SJCRH30 (cell line): ENCODE measurements around the gene EEIG2. TPM values are rescaled to one million over a fixed set of nuclear protein-coding genes. Genes with fewer than 3 reads are reported as not detected.
A peak's percentile ranks its signal among the peaks of the same experiment; 100 is the strongest.
"Not testable (repeated sequence)": the region's sequence is repeated elsewhere in the genome, so short reads cannot be mapped to it uniquely, and the experiment has no call there.

Source experiments
- DNase-seq, 2 experiments: peaks; one replicate each; pipeline ENCODE4 v3.0.0-alpha.2; 2015 to 2020
- H3K27ac ChIP-seq: fragments of 250-450 bp; sonication (Bioruptor Pico); 2 replicates; pipeline ENCODE4 v1.5.1; 2020; ENCODE audit warnings: mild to moderate bottlenecking, moderate library complexity
- H3K27me3 ChIP-seq: fragments of 250-450 bp; sonication (Bioruptor Pico); 2 replicates; pipeline ENCODE4 v1.5.1; 2020; ENCODE audit warnings: mild to moderate bottlenecking, moderate library complexity
- H3K36me3 ChIP-seq: fragments of 250-450 bp; sonication (Bioruptor Pico); 2 replicates; pipeline ENCODE4 v1.5.1; 2020; ENCODE audit warnings: mild to moderate bottlenecking, moderate library complexity
- H3K4me1 ChIP-seq: fragments of 250-450 bp; sonication (Bioruptor Pico); 2 replicates; pipeline ENCODE4 v1.5.1; 2020; ENCODE audit warnings: mild to moderate bottlenecking, moderate library complexity
- H3K4me3 ChIP-seq: fragments of 250-450 bp; sonication (Bioruptor Pico); 2 replicates; pipeline ENCODE4 v1.5.1; 2020; ENCODE audit warnings: mild to moderate bottlenecking, moderate library complexity
- H3K9me3 ChIP-seq: fragments of 250-450 bp; sonication (Bioruptor Pico); replicated peaks from 2 replicates; pipeline ENCODE4 v1.5.1; 2020; ENCODE audit warnings: mild to moderate bottlenecking, moderate library complexity
- total RNA-seq: library from RNA; depleted of rRNA; stranded (reverse); fragments of >200 nt; shearing (Covaris generic); gene quantifications from 2 replicates; pipeline ENCODE4 v1.2.3, GENCODE V29; 2014

The EEIG2 gene
- total RNA-seq, 1 experiment from 2014 or later = 15.8 TPM

DNA sequence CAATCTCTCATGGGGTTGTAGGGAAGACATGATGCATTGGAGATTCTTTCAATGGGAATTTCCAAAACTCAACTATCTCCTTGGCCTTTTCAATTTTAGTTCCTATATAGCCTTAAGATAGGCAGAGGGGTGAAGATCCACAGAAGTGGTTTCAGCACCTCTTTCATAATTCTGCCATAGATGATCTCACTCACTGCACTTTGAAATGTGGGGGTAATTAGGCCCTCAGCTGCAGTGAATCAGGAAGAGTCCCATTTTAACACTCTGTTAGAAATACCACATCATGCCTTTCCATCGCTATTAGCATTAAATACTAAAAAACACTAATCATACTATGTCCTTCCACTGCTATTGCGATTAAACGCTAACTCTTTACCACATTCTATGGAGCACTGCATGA lies 25.1 kb upstream of the EEIG2 start:
- H3K4me3 ChIP-seq = no peak overlapping the region
- H3K9me3 ChIP-seq = no peaks in the 10 kb centered on the region
- DNase-seq = no peak
- no peak overlapping the region for H3K27ac ChIP-seq
- no peaks in the 10 kb centered on the region for H3K36me3 ChIP-seq
- no peaks in the 10 kb centered on the region for H3K27me3 ChIP-seq
- H3K4me1 ChIP-seq = no peaks in the 10 kb centered on the region

GRCh38 chr1:108535315-108535897 lies 24.5 kb upstream of the EEIG2 start:
- not testable (repeated sequence) for H3K27ac ChIP-seq, H3K36me3 ChIP-seq, H3K4me3 ChIP-seq, H3K4me1 ChIP-seq, H3K9me3 ChIP-seq, DNase-seq, H3K27me3 ChIP-seq

- not testable (repeated sequence) for H3K27ac ChIP-seq, H3K4me3 ChIP-seq, H3K4me1 ChIP-seq, DNase-seq, H3K27me3 ChIP-seq, H3K9me3 ChIP-seq, H3K36me3 ChIP-seq
These were observed 23.9 kb upstream of the EEIG2 start for GRCh38 chr1:108536021-108536420.

DNA sequence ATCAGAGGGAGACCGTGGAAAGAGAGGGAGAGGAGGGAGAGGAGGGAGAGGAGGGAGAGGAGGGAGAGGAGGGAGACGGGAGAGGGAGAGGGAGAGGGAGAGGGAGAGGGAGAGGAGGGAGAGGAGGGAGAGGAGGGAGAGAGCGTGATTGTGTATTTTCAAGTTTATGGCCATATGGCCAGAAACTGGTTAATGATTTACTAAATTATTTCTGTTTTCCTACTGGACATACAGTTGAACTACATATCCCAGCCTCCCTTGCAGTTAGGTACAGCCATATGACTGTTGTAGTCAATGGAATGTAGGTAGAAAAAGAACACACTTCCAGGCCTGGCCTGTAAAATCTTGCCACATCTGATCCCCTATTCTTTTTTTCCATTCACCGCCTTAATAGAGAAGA lies 23.1 kb upstream of the EEIG2 start:
- not testable (repeated sequence) for H3K9me3 ChIP-seq, DNase-seq, H3K36me3 ChIP-seq, H3K27ac ChIP-seq, H3K4me3 ChIP-seq, H3K27me3 ChIP-seq, H3K4me1 ChIP-seq

DNA sequence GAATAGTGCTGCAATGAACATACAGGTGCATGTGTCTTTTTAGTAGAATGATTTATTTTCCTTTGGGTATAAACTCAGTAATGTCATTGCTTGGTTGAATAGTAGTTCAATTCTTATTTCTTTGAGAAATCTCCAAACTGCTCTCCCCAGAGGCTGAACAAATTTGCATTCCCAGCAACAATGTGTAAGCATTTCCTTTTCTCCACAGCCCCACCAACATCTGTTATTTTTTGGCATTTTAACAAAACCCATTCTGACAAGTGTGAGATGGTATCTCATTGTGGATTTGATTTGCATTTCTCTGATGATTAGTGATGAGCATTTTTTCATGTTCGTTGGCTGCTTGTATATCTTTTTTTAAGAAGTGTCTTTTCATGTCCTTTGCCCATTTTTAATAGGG lies 21.9 kb upstream of the EEIG2 start:
- Histone ChIP-seq H3K4me3 (no peak overlapping the region), H3K36me3 (no peaks in the 10 kb centered on the region), H3K9me3 (no peaks in the 10 kb centered on the region), H3K27ac (no peak overlapping the region), H3K4me1 (no peaks in the 10 kb centered on the region), H3K27me3 (no peaks in the 10 kb centered on the region)
- no peak for DNase-seq

GRCh38 chr1:108540977-108541376 lies 18.9 kb upstream of the EEIG2 start:
- Histone ChIP-seq H3K4me3 (no peak overlapping the region), H3K9me3 (no peaks in the 10 kb centered on the region), H3K27ac (no peak overlapping the region), H3K27me3 (no peaks in the 10 kb centered on the region), H3K36me3 (no peaks in the 10 kb centered on the region), H3K4me1 (no peaks in the 10 kb centered on the region)
- DNase-seq = no peak

GRCh38 chr1:108541861-108542260 lies 18.0 kb upstream of the EEIG2 start:
- Histone ChIP-seq H3K27ac (no peak overlapping the region), H3K4me3 (no peak overlapping the region), H3K36me3 (no peaks in the 10 kb centered on the region), H3K4me1 (no peaks in the 10 kb centered on the region), H3K27me3 (no peaks in the 10 kb centered on the region), H3K9me3 (no peaks in the 10 kb centered on the region)
- no peak for DNase-seq

DNA sequence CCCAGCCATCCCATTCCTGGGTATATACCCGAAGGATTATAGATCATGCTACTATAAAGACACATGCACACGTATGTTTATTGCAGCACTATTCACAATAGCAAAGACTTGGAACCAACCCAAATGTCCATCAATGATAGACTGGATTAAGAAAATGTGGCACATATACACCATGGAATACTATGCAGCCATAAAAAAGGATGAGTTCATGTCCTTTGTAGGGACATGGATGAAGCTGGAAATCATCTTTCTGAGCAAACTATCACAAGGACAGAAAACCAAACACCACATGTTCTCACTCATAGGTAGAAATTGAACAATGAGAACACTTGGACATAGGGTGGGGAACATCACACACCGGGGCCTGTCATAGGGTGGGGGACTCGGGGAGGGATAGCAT lies 12.4 kb upstream of the EEIG2 start:
- H3K4me3 ChIP-seq = not testable (repeated sequence)

GRCh38 chr1:108551137-108551862 lies 8.6 kb upstream of the EEIG2 start:
- Histone ChIP-seq H3K9me3 (no peaks in the 10 kb centered on the region), H3K36me3 (no peaks in the 10 kb centered on the region), H3K27me3 (no peaks in the 10 kb centered on the region), H3K4me3 (no peak overlapping the region), H3K27ac (no peak overlapping the region), H3K4me1 (no peaks in the 10 kb centered on the region)
- DNase-seq = no peak

More for the DNA sequence above, 12.4 kb upstream of the EEIG2 start:
- not testable (repeated sequence) for H3K9me3 ChIP-seq, H3K4me1 ChIP-seq, H3K36me3 ChIP-seq, H3K27ac ChIP-seq, H3K27me3 ChIP-seq, DNase-seq

DNA sequence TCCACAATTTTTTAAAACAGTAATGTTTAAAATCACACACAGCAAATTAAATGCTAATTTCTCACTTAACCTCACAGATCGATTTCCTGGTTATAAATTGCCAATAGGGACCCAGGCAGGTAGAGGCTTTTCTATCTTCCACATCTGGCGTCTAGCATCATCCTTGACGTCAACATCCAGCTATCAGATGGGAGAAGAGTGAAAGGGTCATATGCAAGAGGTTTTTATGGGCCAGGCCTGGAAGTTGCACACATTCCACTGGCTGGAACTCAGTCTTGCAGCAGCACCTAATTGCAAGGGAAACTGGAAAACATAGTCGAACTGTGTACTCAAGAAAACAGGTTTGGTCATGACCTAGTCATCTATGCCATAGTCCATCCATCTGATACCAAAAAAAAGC lies 6.0 kb upstream of the EEIG2 start:
- no peak for DNase-seq
- H3K4me3 ChIP-seq = no peak overlapping the region
- H3K4me1 ChIP-seq = no peaks in the 10 kb centered on the region
- H3K27me3 ChIP-seq = no peaks in the 10 kb centered on the region
- H3K9me3 ChIP-seq = no peaks in the 10 kb centered on the region
- no peaks in the 10 kb centered on the region for H3K36me3 ChIP-seq
- no peak overlapping the region for H3K27ac ChIP-seq

DNA sequence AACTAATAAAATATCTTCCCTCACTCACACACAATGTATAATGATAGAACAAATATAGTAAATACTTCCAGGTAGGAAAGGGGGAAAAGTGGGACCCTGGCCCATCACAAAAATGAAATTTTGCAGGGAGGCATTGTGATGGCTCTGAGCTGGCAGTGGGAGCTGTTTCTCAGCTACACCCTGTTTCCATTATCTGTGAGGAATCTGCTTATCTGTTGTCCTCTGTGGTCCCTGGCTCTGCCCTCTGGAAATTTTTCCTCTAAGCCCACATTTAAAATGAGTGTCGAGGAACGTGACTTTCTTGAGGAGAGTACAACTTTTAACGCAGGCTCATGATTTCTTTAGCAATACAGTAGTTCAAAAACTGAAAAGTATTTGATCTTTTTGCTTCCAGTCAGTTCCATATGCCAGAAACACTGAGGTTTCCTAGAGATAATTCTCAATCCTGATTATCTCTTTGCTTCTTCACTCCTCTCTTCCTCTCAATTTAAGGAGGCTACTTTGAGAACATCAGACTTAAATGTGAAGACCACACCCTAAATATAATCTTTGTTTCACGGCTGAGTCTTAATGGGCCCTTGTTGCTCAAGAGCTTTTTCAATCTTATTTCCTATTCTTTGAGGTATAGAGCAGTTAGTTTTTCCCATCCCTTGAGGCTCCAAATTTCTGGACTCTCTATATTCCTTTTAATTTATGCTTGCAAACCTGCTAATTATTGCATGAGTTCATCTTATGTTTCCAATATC lies 5.0 kb upstream of the EEIG2 start:
- Histone ChIP-seq H3K4me3 (no peak overlapping the region), H3K36me3 (no peaks in the 10 kb centered on the region), H3K4me1 (no peaks in the 10 kb centered on the region), H3K9me3 (no peaks in the 10 kb centered on the region), H3K27ac (no peak overlapping the region), H3K27me3 (no peaks in the 10 kb centered on the region)
- no peak for DNase-seq

GRCh38 chr1:108556066-108556465 lies 3.8 kb upstream of the EEIG2 start:
- 0 out of 2 replicates have a peak, but pooled peaks cover 1% of the 10 kb centered on the region for H3K4me1 ChIP-seq
- DNase-seq = no peak
- H3K27me3 ChIP-seq = no peaks in the 10 kb centered on the region
- no peak overlapping the region for H3K4me3 ChIP-seq
- no peaks in the 10 kb centered on the region for H3K36me3 ChIP-seq
- no peaks in the 10 kb centered on the region for H3K9me3 ChIP-seq
- no peak overlapping the region for H3K27ac ChIP-seq

DNA sequence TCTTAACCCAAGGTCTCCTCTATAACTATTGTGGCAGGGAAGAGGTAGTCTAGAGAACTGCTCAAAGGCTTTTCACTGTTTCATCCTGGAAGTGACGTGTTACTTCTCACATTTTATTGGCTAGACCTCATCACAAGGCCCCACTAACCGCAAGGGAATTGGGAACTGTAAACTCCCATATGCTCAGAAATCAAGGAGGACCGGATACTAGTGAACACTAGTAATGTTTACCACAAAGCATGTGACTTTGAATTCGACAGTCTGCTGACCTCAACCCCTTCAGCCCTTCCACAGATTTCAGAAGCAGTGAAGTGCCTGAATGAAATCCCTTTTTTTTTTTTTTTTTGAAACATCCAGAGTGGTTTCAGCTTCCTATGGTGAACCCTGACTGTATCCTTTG lies 3.4 kb upstream of the EEIG2 start:
- Histone ChIP-seq H3K27ac (no peak overlapping the region), H3K4me3 (no peak overlapping the region), H3K4me1 (peaks cover 5% of the 10 kb centered on the region; the same call in 1 of the 2 replicates), H3K27me3 (no peaks in the 10 kb centered on the region), H3K9me3 (no peaks in the 10 kb centered on the region), H3K36me3 (no peaks in the 10 kb centered on the region)
- DNase-seq = no peak

DNA sequence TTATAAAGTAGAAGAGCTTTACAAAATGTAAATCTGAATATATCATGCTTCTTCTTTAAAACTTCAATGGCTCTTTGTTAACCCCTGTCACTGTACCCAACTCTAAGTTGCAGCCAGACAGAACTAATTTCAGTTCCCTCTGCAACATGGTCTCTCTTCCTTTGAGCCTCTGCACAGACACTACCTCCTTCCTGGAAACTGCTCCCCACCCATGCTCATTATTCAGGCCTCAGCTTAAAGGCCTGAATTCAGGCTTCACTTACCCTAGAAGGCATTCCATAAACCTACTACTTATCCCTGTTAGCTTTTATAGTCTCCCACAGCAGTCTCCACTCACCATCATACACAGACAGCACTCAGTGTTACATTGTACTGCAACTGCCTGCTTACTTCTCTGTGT lies 2.6 kb upstream of the EEIG2 start:
- no peaks in the 10 kb centered on the region for H3K9me3 ChIP-seq
- H3K4me3 ChIP-seq = no peak overlapping the region
- H3K4me1 ChIP-seq = peaks cover 5% of the 10 kb centered on the region; the same call in 1 of the 2 replicates
- no peak overlapping the region for H3K27ac ChIP-seq
- no peaks in the 10 kb centered on the region for H3K27me3 ChIP-seq
- H3K36me3 ChIP-seq = no peaks in the 10 kb centered on the region
- no peak for DNase-seq

DNA sequence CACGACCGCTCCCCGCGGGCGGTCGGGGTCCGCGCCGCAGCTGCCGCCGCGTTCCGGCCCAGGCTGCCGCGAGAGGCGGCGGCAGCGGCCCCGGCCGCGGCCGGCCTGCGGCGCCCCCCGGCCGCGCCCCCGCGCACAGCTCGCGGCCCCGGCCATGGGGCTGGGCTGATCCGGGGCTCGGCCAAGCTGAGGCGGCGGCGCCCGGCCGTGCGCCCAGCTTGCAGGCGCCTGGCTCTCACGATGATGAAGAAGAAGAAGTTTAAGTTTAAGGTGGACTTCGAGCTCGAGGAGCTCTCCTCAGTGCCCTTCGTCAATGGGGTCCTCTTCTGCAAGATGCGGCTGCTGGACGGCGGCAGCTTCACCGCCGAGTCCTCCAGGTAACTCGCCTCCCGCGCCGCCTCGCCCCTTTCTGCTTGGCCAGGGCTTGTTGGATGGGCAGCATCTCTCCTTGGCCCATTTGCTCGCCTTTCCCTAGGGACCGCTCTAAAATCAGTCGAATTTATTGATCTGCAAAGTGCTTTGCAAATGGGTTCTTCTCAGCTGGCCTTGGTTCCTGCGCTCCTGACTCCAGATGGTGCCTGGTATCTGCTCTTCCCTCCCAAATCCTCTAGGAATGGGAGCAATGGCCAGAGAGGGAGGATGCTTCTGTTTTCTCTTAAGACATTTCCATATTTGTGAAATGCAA lies 431 bp downstream of the EEIG2 start:
- H3K27me3 ChIP-seq = no peaks in the 10 kb centered on the region
- H3K27ac ChIP-seq = no peak overlapping the region
- H3K9me3 ChIP-seq = no peaks in the 10 kb centered on the region
- H3K4me3 ChIP-seq = peak overlapping the region; percentile 63
- peaks cover 5% of the 10 kb centered on the region; the same call in 1 of the 2 replicates for H3K4me1 ChIP-seq
- DNase-seq = peak; percentile 31 to 40
- no peaks in the 10 kb centered on the region for H3K36me3 ChIP-seq
